H9 (cell line): Measurements from ENCODE around the gene LMX1B. TPM values are rescaled to one million over a fixed set of nuclear protein-coding genes. Genes with fewer than 3 reads are reported as not detected.

ENCODE experiments used
- DNase-seq: peaks from one replicate; pipeline ENCODE4 v3.0.0-alpha.2; 2017
- H2AFZ ChIP-seq: one replicate; pipeline ENCODE4 v1.6.1; 2013; ENCODE audit warnings: mild to moderate bottlenecking, low read length, control low read depth, moderate library complexity
- H2AK5ac ChIP-seq: 2 replicates; pipeline ENCODE4 v1.6.1; 2013; ENCODE audit warnings: low read length, control low read depth, mixed read lengths; ENCODE audit not compliant: insufficient read length
- H2BK120ac ChIP-seq: one replicate; pipeline ENCODE4 v1.6.1; 2013; ENCODE audit warnings: low read depth, mild to moderate bottlenecking, low read length, control low read depth, inconsistent platforms; ENCODE audit not compliant: poor library complexity, severe bottlenecking
- H2BK12ac ChIP-seq: 2 replicates; pipeline ENCODE4 v1.6.1; 2013; ENCODE audit warnings: low read length, control low read depth, mixed read lengths, low read depth; ENCODE audit not compliant: insufficient read length
- H2BK15ac ChIP-seq: 2 replicates; pipeline ENCODE4 v1.6.1; 2013; ENCODE audit warnings: low read depth, low read length, control low read depth
- H2BK20ac ChIP-seq: one replicate; pipeline ENCODE4 v1.6.1; 2013; ENCODE audit warnings: low read depth, mild to moderate bottlenecking, low read length, control low read depth, inconsistent platforms; ENCODE audit not compliant: poor library complexity, severe bottlenecking
- H2BK5ac ChIP-seq: 2 replicates; pipeline ENCODE4 v1.6.1; 2013; ENCODE audit warnings: low read length, control low read depth, mixed read lengths; ENCODE audit not compliant: insufficient read length
- H3K14ac ChIP-seq: 2 replicates; pipeline ENCODE4 v1.6.1; 2013; ENCODE audit warnings: low read length, control low read depth; ENCODE audit not compliant: insufficient read depth
- H3K18ac ChIP-seq: 2 replicates; pipeline ENCODE4 v1.6.1; 2013; ENCODE audit warnings: low read depth, mild to moderate bottlenecking, mixed read lengths, low read length, control low read depth; ENCODE audit not compliant: insufficient read length
- H3K23ac ChIP-seq: 2 replicates; pipeline ENCODE4 v1.6.1; 2013; ENCODE audit warnings: low read length, control low read depth, mixed read lengths, low read depth; ENCODE audit not compliant: insufficient read length
- H3K23me2 ChIP-seq: 2 replicates; pipeline ENCODE4 v1.6.1; 2013; ENCODE audit warnings: low read depth, mild to moderate bottlenecking, mixed read lengths, low read length, control low read depth; ENCODE audit not compliant: insufficient read length, poor library complexity, severe bottlenecking
- H3K27ac ChIP-seq: 2 replicates; pipeline ENCODE4 v1.5.1; 2013; ENCODE audit warnings: low read length, control low read depth, mixed read lengths, low read depth; ENCODE audit not compliant: insufficient read length
- H3K27me3 ChIP-seq: 2 replicates; pipeline ENCODE4 v1.6.1; 2013; ENCODE audit warnings: low read length, control low read depth, inconsistent platforms; ENCODE audit not compliant: insufficient read depth
- H3K4ac ChIP-seq: 2 replicates; pipeline ENCODE4 v1.6.1; 2013; ENCODE audit warnings: low read depth, mild to moderate bottlenecking, control low read depth, inconsistent platforms, low read length, moderate library complexity
- H3K4me1 ChIP-seq: 2 replicates; pipeline ENCODE4 v1.6.1; 2013; ENCODE audit warnings: low read length, control low read depth, inconsistent platforms; ENCODE audit not compliant: insufficient read depth
- H3K4me2 ChIP-seq: 2 replicates; pipeline ENCODE4 v1.6.1; 2013; ENCODE audit warnings: low read length, control low read depth, mixed read lengths; ENCODE audit not compliant: insufficient read length, insufficient read depth
- H3K56ac ChIP-seq: 2 replicates; pipeline ENCODE4 v1.6.1; 2013; ENCODE audit warnings: low read depth, mild to moderate bottlenecking, mixed read lengths, low read length, control low read depth; ENCODE audit not compliant: insufficient read length
- H3K79me1 ChIP-seq: 2 replicates; pipeline ENCODE4 v1.6.1; 2013; ENCODE audit warnings: low read depth, mild to moderate bottlenecking, moderate library complexity, low read length, control low read depth, inconsistent platforms; ENCODE audit not compliant: insufficient read depth, poor library complexity, severe bottlenecking
- H3K79me2 ChIP-seq: 2 replicates; pipeline ENCODE4 v1.6.1; 2013; ENCODE audit warnings: low read length, control low read depth, inconsistent platforms; ENCODE audit not compliant: insufficient read depth
- H3K9ac ChIP-seq: 2 replicates; pipeline ENCODE4 v1.6.1; 2013; ENCODE audit warnings: low read length, control low read depth, mixed read lengths; ENCODE audit not compliant: insufficient read length; ENCODE audit errors: extremely low read depth
- H3K9me3 ChIP-seq: one replicate; pipeline ENCODE4 v1.6.1; 2013; ENCODE audit warnings: low read depth, low read length, inconsistent platforms; ENCODE audit not compliant: control insufficient read depth
- H3T11ph ChIP-seq: one replicate; pipeline ENCODE4 v1.6.1; 2013; ENCODE audit warnings: mild to moderate bottlenecking, low read length, control low read depth, inconsistent platforms
- H4K20me1 ChIP-seq: one replicate; pipeline ENCODE4 v1.6.1; 2013; ENCODE audit not compliant: control insufficient read depth, insufficient read length, insufficient read depth
- H4K5ac ChIP-seq: 2 replicates; pipeline ENCODE4 v1.6.1; 2013; ENCODE audit warnings: low read depth, mild to moderate bottlenecking, mixed read lengths, low read length, control low read depth; ENCODE audit not compliant: insufficient read length
- H4K8ac ChIP-seq: replicated peaks from 2 replicates; pipeline ENCODE4 v1.6.1; 2013; ENCODE audit warnings: low read length, control low read depth, mixed read lengths, low read depth; ENCODE audit not compliant: insufficient read length
- H4K91ac ChIP-seq: 2 replicates; pipeline ENCODE4 v1.6.1; 2013; ENCODE audit warnings: low read depth, mild to moderate bottlenecking, moderate library complexity, mixed read lengths, low read length, control low read depth; ENCODE audit not compliant: insufficient read length
- H3K27ac Mint-ChIP-seq, 3 experiments: 2 replicates in 2 of 3; 3 replicates in 1 of 3; pipeline ENCODE4 v1.8.0; 2020 to 2021; ENCODE audit warnings: mixed read lengths in 3 of 3, mild to moderate bottlenecking in 1 of 3, moderate library complexity in 1 of 3
- H3K27me3 Mint-ChIP-seq: 2 replicates; pipeline ENCODE4 v1.8.0; 2021; ENCODE audit warnings: low read depth, mild to moderate bottlenecking, moderate library complexity, mixed read lengths
- H3K36me3 Mint-ChIP-seq, 3 experiments: 2 replicates in 2 of 3; 3 replicates in 1 of 3; pipeline ENCODE4 v1.8.0; 2020 to 2021; ENCODE audit warnings: low read depth in 3 of 3, mixed read lengths in 3 of 3; ENCODE audit not compliant: insufficient read depth in 1 of 3
- H3K4me1 Mint-ChIP-seq, 2 experiments: 2 replicates each; pipeline ENCODE4 v1.8.0; 2020; ENCODE audit warnings: mixed read lengths in 2 of 2
- H3K4me3 Mint-ChIP-seq, 2 experiments: 2 replicates in 1 of 2; 3 replicates in 1 of 2; pipeline ENCODE4 v1.8.0; 2020 to 2021; ENCODE audit warnings: mild to moderate bottlenecking in 2 of 2, mixed read lengths in 2 of 2, moderate library complexity in 1 of 2
- H3K9me3 Mint-ChIP-seq, 2 experiments: 2 replicates in 1 of 2; 3 replicates in 1 of 2; pipeline ENCODE4 v1.8.0; 2020; ENCODE audit warnings: mild to moderate bottlenecking in 2 of 2, mixed read lengths in 2 of 2, moderate library complexity in 1 of 2
- WGBS: extraction: QIAGEN DNeasy Blood & Tissue Kit; methylation state at CpG from one replicate; pipeline ENCODE4 v1.1.7; 2013; ENCODE audit warnings: missing lambda C conversion rate, low lambda C conversion rate, mixed read lengths; ENCODE audit not compliant: insufficient read length; ENCODE audit errors: extremely low coverage; 5-methylcytosine and 5-hydroxymethylcytosine counted together
- total RNA-seq: library from RNA; stranded (reverse); gene quantifications from 2 replicates; pipeline ENCODE4 v1.2.1, GENCODE V29; 2021
- TF ChIP-seq, protein P1 (sequence below): fragments of 200-600 bp; sonication (generic); conservative IDR thresholded peaks from 3 replicates; pipeline ENCODE4 v1.8.0; 2021; ENCODE audit warnings: antibody characterized with exemption, mild to moderate bottlenecking

LMX1B gene
- total RNA-seq, 1 experiment from 2014 or later = 0.85 TPM

DNA sequence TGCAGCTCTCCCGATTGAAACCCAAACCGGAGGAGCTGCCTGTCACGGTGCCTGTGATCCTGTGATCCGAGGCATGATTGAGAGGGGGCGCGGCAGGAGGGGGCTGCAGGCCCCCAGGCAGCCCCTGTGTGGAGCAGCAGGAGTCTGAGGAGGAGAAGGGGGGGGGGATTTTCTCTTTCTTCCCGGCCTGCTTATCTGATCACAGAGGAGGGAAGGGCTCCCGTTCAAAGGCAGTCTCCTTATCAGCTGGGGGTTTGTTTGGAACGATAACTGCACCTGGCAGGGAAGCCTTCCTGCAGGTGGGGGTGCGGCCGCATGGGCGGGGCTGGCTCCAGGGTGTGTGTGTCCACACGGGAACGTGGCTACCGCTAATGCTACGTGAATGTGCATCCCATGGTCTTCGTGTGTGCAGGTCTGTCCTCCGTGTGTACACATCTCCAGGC is 38.4 kb downstream of the LMX1B start:
- Histone ChIP-seq H3K27me3 (no peaks in the 10 kb centered on the region), H4K8ac (no peak overlapping the region), H4K5ac (no peak overlapping the region), H3K9ac (no peak overlapping the region), H3K56ac (no peak overlapping the region), H3K4me1 (no peaks in the 10 kb centered on the region), H3K23me2 (no peaks in the 10 kb centered on the region), H3T11ph (no peak overlapping the region), H3K9me3 (no peaks in the 10 kb centered on the region), H3K23ac (no peak overlapping the region), H2BK20ac (no peak overlapping the region), H2AK5ac (no peak overlapping the region), H2AFZ (no peak overlapping the region), H3K27ac (no peak overlapping the region), H3K14ac (no peak overlapping the region), H3K4me2 (no peak overlapping the region), H3K18ac (no peak overlapping the region), H4K20me1 (no peaks in the 10 kb centered on the region), H2BK15ac (no peak overlapping the region), H3K79me1 (no peaks in the 10 kb centered on the region), H2BK5ac (no peak overlapping the region), H3K4ac (no peak overlapping the region), H2BK120ac (no peak overlapping the region), H4K91ac (no peak overlapping the region), H3K79me2 (no peaks in the 10 kb centered on the region), H2BK12ac (no peak overlapping the region)
- no CpG with 5 or more reads among the region's 18 CpGs for WGBS
- H3K4me3 Mint-ChIP-seq = no peak overlapping the region
- peaks cover 23 to 48% of the 10 kb centered on the region in 2 experiments for H3K4me1 Mint-ChIP-seq
- H3K27me3 Mint-ChIP-seq = peaks cover 81% of the 10 kb centered on the region
- no peaks in the 10 kb centered on the region; a peak in 1 of 5 replicates for H3K9me3 Mint-ChIP-seq
- no peak for DNase-seq
- no peak overlapping the region for H3K27ac Mint-ChIP-seq
- TF ChIP-seq, protein P1, sequence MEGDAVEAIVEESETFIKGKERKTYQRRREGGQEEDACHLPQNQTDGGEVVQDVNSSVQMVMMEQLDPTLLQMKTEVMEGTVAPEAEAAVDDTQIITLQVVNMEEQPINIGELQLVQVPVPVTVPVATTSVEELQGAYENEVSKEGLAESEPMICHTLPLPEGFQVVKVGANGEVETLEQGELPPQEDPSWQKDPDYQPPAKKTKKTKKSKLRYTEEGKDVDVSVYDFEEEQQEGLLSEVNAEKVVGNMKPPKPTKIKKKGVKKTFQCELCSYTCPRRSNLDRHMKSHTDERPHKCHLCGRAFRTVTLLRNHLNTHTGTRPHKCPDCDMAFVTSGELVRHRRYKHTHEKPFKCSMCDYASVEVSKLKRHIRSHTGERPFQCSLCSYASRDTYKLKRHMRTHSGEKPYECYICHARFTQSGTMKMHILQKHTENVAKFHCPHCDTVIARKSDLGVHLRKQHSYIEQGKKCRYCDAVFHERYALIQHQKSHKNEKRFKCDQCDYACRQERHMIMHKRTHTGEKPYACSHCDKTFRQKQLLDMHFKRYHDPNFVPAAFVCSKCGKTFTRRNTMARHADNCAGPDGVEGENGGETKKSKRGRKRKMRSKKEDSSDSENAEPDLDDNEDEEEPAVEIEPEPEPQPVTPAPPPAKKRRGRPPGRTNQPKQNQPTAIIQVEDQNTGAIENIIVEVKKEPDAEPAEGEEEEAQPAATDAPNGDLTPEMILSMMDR = no peak
- no peaks in the 10 kb centered on the region; a peak in 1 of 7 replicates for H3K36me3 Mint-ChIP-seq
